ENCODE data around the gene RARRES2.

GRCh38 chr7:150308575-150308974 is 32.9 kb downstream of the RARRES2 start:
- no peak for TF ChIP-seq CTCF (IDR thresholded peaks at IDR 0.05)
- TF ChIP-seq POLR2AphosphoS5 (IDR thresholded peaks at IDR 0.05): no peak

All from suprapubic skin (tissue), 3 donors.